Muscle of leg (tissue), 11 donors: ENCODE measurements around the gene ASAP2. TPM values are rescaled to one million over a fixed set of nuclear protein-coding genes. Genes with fewer than 3 reads are reported as not detected.

Experiments used
- DNase-seq: peaks from one replicate; pipeline ENCODE4 v3.0.0; 2013
- H3K27ac ChIP-seq: one replicate; pipeline ENCODE4 v1.5.1; 2013; ENCODE audit warnings: mild to moderate bottlenecking, low read length, control low read depth
- H3K27me3 ChIP-seq: one replicate; pipeline ENCODE4 v1.6.1; 2013; ENCODE audit warnings: low read length; ENCODE audit not compliant: control insufficient read depth, insufficient read depth
- H3K36me3 ChIP-seq: one replicate; pipeline ENCODE4 v1.6.1; 2013; ENCODE audit warnings: low read length; ENCODE audit not compliant: control insufficient read depth, insufficient read depth
- H3K4me1 ChIP-seq: one replicate; pipeline ENCODE4 v1.6.1; 2013; ENCODE audit warnings: low read length; ENCODE audit not compliant: control insufficient read depth, insufficient read depth
- H3K4me3 ChIP-seq: one replicate; pipeline ENCODE4 v1.5.1; 2013; ENCODE audit warnings: low read length, control low read depth
- H3K9me3 ChIP-seq: replicated peaks from 2 replicates; pipeline ENCODE4 v1.6.1; 2013; ENCODE audit warnings: low read depth, low read length; ENCODE audit not compliant: control insufficient read depth
- WGBS: methylation state at CpG from one replicate; pipeline ENCODE4 v1.1.5; 2013; ENCODE audit warnings: missing lambda C conversion rate; ENCODE audit not compliant: insufficient coverage; 5-methylcytosine and 5-hydroxymethylcytosine counted together
- polyA plus RNA-seq, 8 donors: library from polyadenylated mRNA; unstranded; fragments of 120-200 nt; gene quantifications; one replicate each; pipeline versions ENCODE4 v1.2.1 to v1.2.3, GENCODE V29; 2013; ENCODE audit warnings: inconsistent platforms in 1 of 8, low replicate concordance in 1 of 8; ENCODE audit not compliant: insufficient read length in 8 of 8, insufficient read depth in 1 of 8
- total RNA-seq: library from RNA; stranded (reverse); fragments of 120-200 nt; gene quantifications from one replicate; pipeline ENCODE4 v1.2.4, GENCODE V29; 2013

Gene ASAP2
- total and polyA plus RNA-seq, 9 donors = 12.1 to 30.8 (median 19.4) TPM

DNA sequence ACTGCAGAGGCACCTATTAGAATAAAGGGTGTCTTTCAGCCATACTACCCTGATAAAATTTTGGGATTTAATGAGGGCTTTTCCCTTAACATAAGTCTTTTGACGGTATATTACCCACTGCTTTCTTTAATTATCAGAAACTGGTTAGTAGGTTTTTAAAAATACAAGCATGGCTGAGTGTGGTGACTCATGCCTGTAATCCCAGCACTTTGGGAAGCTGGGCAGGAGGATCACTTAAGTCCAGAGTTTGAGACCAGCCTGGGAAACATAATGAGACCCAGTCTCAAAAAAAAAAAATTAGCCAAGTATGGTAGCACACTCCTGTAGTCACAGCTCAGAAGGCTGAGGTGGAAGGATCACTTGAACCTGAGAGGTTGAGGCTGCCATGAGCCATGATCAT is 232.9 kb downstream of the ASAP2 start:
- no peak overlapping the region for H3K4me3 ChIP-seq
- H3K27ac ChIP-seq = peak overlapping the region; percentile 23
- WGBS = no CpG with 5 or more reads among the region's 1 CpG
- H3K9me3 ChIP-seq = peaks cover 4% of the 10 kb centered on the region
- no peaks in the 10 kb centered on the region for H3K27me3 ChIP-seq
- H3K4me1 ChIP-seq = peaks cover 3% of the 10 kb centered on the region
- DNase-seq = no peak
- H3K36me3 ChIP-seq = peaks cover 47% of the 10 kb centered on the region

DNA sequence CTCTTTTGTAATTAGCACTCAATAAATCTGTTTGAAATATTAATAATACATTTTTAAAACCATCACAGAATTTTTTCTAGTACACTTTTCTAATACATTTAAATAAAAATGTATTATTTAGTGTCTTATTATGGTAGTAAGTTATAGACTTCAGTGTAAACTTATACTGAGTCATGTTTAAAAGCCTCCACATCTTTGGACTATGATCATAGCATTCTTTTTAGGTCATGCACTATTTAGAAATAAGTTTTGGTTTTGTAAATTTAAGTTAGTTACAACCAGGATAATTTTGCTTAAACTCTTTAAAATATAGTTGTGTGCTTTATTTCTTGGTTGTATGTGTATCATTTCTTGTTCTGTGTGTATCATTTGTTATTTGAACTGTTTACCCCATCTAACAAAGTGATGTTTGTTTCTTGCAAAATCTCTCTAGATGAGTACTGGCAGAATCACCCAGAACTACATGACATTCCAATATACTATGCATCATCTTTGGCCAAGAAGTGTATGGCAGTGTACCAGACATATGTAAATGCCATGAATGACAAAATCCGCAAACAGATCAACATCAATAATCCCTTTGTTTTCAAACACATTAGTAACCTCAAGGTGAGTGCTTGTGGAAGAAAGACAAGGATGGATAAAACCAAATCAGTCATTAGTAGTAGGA is 233.6 kb downstream of the ASAP2 start:
- no CpG with 5 or more reads among the region's 1 CpG for WGBS
- Histone ChIP-seq H3K27me3 (no peaks in the 10 kb centered on the region), H3K36me3 (peaks cover 46% of the 10 kb centered on the region), H3K4me1 (peaks cover 3% of the 10 kb centered on the region), H3K4me3 (no peak overlapping the region), H3K27ac (peak overlapping the region; percentile 62), H3K9me3 (peaks cover 4% of the 10 kb centered on the region)
- peak; percentile 48 for DNase-seq

DNA sequence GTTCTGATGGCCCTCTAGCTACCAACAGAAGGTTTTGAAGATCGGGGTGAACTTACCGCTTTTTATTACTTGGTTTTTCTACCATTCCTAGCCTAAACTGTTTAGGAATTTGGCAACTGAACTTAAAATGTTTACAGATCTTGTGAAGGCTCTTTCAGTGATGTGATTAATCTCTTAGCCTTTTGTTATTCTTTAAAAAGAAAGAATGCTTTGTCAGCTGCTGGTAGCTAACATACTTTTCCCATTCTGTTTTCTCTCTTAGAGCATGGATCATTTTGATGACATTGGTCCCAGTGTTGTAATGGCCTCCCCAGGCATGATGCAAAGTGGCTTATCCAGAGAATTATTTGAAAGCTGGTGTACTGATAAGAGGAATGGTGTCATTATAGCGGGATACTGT is 234.9 kb downstream of the ASAP2 start:
- no peak for DNase-seq
- H3K27me3 ChIP-seq = no peaks in the 10 kb centered on the region
- peaks cover 3% of the 10 kb centered on the region for H3K4me1 ChIP-seq

DNA sequence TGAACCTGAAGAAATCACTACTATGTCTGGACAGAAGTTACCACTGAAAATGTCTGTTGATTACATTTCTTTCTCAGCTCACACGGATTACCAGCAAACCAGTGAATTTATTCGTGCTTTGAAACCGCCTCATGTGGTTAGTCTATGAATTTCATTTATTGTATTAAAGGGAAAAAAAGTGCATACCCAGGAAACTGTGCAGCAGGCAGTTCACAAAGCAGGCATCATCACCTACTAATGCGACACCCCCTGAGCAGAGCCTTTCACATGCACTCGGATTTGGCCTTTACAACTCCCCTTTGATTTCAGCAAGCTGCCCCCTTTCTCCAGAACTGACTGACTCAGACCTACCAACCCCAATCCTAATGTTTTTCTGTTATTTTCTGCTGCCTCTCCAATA is 236.9 kb downstream of the ASAP2 start:
- Histone ChIP-seq H3K9me3 (no peaks in the 10 kb centered on the region), H3K27me3 (no peaks in the 10 kb centered on the region), H3K36me3 (peaks cover 44% of the 10 kb centered on the region), H3K27ac (no peak overlapping the region), H3K4me3 (no peak overlapping the region), H3K4me1 (peaks cover 3% of the 10 kb centered on the region)
- 89% methylated on average over 1 of the region's 5 CpGs for WGBS
- no peak for DNase-seq

More for the DNA sequence above, 234.9 kb downstream of the ASAP2 start:
- Histone ChIP-seq H3K4me3 (no peak overlapping the region), H3K36me3 (peaks cover 50% of the 10 kb centered on the region), H3K9me3 (peaks cover 4% of the 10 kb centered on the region), H3K27ac (no peak overlapping the region)
- WGBS = 78% methylated on average over 1 of the region's 3 CpGs

DNA sequence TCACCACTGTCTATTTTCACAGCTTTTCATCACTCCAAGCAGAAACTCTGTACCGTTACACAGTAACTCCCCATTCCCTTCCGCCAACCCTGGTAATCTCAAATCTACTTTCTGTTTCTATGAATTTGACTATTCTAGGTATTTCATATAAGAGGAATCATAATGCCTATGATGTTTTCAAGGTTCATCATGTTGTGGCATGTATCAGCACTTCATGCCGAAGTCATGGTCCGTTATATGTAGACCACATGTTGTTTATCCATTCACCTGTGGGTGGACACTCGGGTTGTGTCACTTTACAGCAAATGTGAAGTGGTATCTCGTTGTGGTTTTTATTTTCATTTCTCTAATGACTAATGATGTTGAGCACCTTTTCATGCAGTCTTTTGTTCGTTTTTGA is 238.5 kb downstream of the ASAP2 start:
- H3K36me3 ChIP-seq = peaks cover 44% of the 10 kb centered on the region
- WGBS = 83% methylated on average over 1 of the region's 7 CpGs

DNA sequence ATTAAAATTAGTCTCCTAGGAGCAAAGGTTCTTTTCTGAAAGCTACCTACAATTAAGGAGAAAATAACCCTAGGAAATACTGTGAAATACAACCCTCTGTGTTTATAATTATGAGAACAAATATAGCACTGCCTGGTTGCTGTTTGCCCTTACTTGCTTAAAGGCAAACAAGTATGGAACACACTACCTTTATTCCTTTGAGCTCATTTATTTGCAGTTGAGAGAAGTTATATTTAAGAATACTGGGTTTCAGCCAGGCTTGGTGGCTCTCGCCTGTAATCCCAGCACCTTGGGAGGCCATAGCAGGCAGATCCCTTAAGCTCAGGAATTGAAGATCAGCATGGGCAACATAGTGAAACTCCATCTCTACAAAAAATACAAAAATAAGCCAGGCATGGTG is 244.6 kb downstream of the ASAP2 start:
- Histone ChIP-seq H3K4me3 (no peak overlapping the region), H3K36me3 (peaks cover 34% of the 10 kb centered on the region), H3K27ac (no peak overlapping the region), H3K27me3 (no peaks in the 10 kb centered on the region), H3K9me3 (no peaks in the 10 kb centered on the region), H3K4me1 (no peaks in the 10 kb centered on the region)
- WGBS = no CpG with 5 or more reads among the region's 1 CpG
- no peak for DNase-seq

More for the DNA sequence above, 238.5 kb downstream of the ASAP2 start:
- Histone ChIP-seq H3K4me1 (no peaks in the 10 kb centered on the region), H3K27me3 (no peaks in the 10 kb centered on the region), H3K4me3 (no peak overlapping the region), H3K9me3 (no peaks in the 10 kb centered on the region), H3K27ac (no peak overlapping the region)
- DNase-seq = no peak

Other genes with a start within 250 kb of the ASAP2 start
- gene MBOAT2, start 203.1 kb upstream of the ASAP2 start, total RNA-seq = 59.9 TPM
- 10 to 100 TPM; 44.1 to 85.5 (median 57.7) TPM for gene MBOAT2, start 203.1 kb upstream of the ASAP2 start, polyA plus RNA-seq
- gene ITGB1BP1, start 216.7 kb downstream of the ASAP2 start, total RNA-seq = 43.3 TPM
- gene ITGB1BP1, start 216.7 kb downstream of the ASAP2 start, polyA plus RNA-seq = 100 to 1,000 TPM in 1 of 8 donors, 10 to 100 TPM in 7; 66.1 to 107 (median 86.6) TPM
- 35.1 TPM for gene CPSF3, start 216.8 kb downstream of the ASAP2 start, total RNA-seq
- 10 to 100 TPM; 31.3 to 37.8 (median 34.3) TPM for gene CPSF3, start 216.8 kb downstream of the ASAP2 start, polyA plus RNA-seq